NCI-H526 (cell line): Measurements from ENCODE around the gene PPP2R2D.
A peak's percentile ranks its signal among the peaks of the same experiment; 100 is the strongest.
"Not testable (repeated sequence)": the region's sequence is repeated elsewhere in the genome, so short reads cannot be mapped to it uniquely, and the experiment has no call there.

Experiments used
- DNase-seq, 2 experiments: peaks; one replicate each; lab custom pipeline; 2025; lab: John Stamatoyannopoulos, UW

The PPP2R2D gene

GRCh38 chr10:131908151-131908550, 7.3 kb downstream of the PPP2R2D start:
- no peak for DNase-seq

- no peak for DNase-seq
These were observed 8.4 kb downstream of the PPP2R2D start for GRCh38 chr10:131909014-131909808.

GRCh38 chr10:131909929-131910328, 9.1 kb downstream of the PPP2R2D start:
- DNase-seq: no peak

- no peak for DNase-seq
These were observed 10.0 kb downstream of the PPP2R2D start for GRCh38 chr10:131910663-131911314.

GRCh38 chr10:131911451-131911850, 10.6 kb downstream of the PPP2R2D start:
- no peak for DNase-seq

- no peak for DNase-seq
These were observed 11.8 kb downstream of the PPP2R2D start for GRCh38 chr10:131912620-131913019.

GRCh38 chr10:131915484-131915883, 14.7 kb downstream of the PPP2R2D start:
- no peak for DNase-seq

GRCh38 chr10:131915990-131916766, 15.4 kb downstream of the PPP2R2D start:
- DNase-seq: no peak

- not testable (repeated sequence) for DNase-seq
These were observed 16.0 kb downstream of the PPP2R2D start for GRCh38 chr10:131916767-131917160.

GRCh38 chr10:131917496-131917895, 16.7 kb downstream of the PPP2R2D start:
- not testable (repeated sequence) for DNase-seq

- DNase-seq: not testable (repeated sequence)
These were observed 18.7 kb downstream of the PPP2R2D start for GRCh38 chr10:131919461-131919860.

GRCh38 chr10:131920151-131920550, 19.3 kb downstream of the PPP2R2D start:
- no peak for DNase-seq

- DNase-seq: no peak
These were observed 19.9 kb downstream of the PPP2R2D start for GRCh38 chr10:131920693-131921092.

- peak; percentile 95 to 96 for DNase-seq
These were observed 20.4 kb downstream of the PPP2R2D start for GRCh38 chr10:131921184-131921583.

GRCh38 chr10:131923038-131923756, 22.4 kb downstream of the PPP2R2D start:
- DNase-seq: peak; percentile 17 to 56

GRCh38 chr10:131925011-131925649, 24.3 kb downstream of the PPP2R2D start:
- DNase-seq: no peak

- DNase-seq: peak in 1 of 2 experiments; percentile 38
These were observed 24.9 kb downstream of the PPP2R2D start for GRCh38 chr10:131925716-131926115.

GRCh38 chr10:131926253-131926652, 25.4 kb downstream of the PPP2R2D start:
- no peak for DNase-seq

GRCh38 chr10:131926743-131927595, 26.2 kb downstream of the PPP2R2D start:
- DNase-seq: peak in 1 of 2 experiments; percentile 16
